GM12878 (cell line): Measurements from ENCODE around the gene PINLYP. TPM values are rescaled to one million over a fixed set of nuclear protein-coding genes. Genes with fewer than 3 reads are reported as not detected.

Experiments used
- ATAC-seq: fragments of 200-7000 bp; cut with Tn5 transposase; 3 replicates; pipeline ENCODE4 v1.9.1; 2020; ENCODE audit warnings: mild to moderate bottlenecking, moderate library complexity
- BruUV-seq: library from RNA; stranded (reverse); fragments of 400-500 nt; replicated peaks from 2 replicates; lab custom pipeline; 2021; lab: Mats Ljungman, UMichigan
- CTCF ChIA-PET: fragments of 300-600 bp; sonication (Branson Sonifier 250); formaldehyde crosslinking; extraction: SDS; loops from one replicate; lab custom pipeline; 2021; ENCODE audit warnings: inconsistent platforms; lab: Yijun Ruan, JAX
- POLR2A ChIA-PET: fragments of 350-600 bp; formaldehyde crosslinking; extraction: SDS; loops from one replicate; lab custom pipeline; 2021; ENCODE audit warnings: inconsistent platforms; lab: Charles Lee
- RAD21 ChIA-PET: fragments of 300-600 bp; sonication (Branson Sonifier 250); formaldehyde crosslinking; loops from one replicate; lab custom pipeline; 2023; ENCODE audit warnings: antibody characterized with exemption; ENCODE audit not compliant: unreplicated experiment; lab: Charles Lee
- SMC1A ChIA-PET: fragments of 300-600 bp; sonication (Branson Sonifier 250); formaldehyde crosslinking; loops from one replicate; lab custom pipeline; 2023; ENCODE audit not compliant: unreplicated experiment, uncharacterized antibody; lab: Charles Lee
- DNase-seq: peaks from one replicate; pipeline ENCODE4 v3.0.0-alpha.2; 2011; ENCODE audit warnings: low read depth, low spot score
- FAIRE-seq: peaks from 3 replicates; lab custom pipeline; 2011; peaks lifted over from hg19 to GRCh38; lab: Jason Lieb, UNC
- H2AFZ ChIP-seq: 2 replicates; pipeline ENCODE4 v1.6.0; 2011; ENCODE audit warnings: low read depth, low read length, control low read depth; ENCODE audit not compliant: control insufficient read depth
- H3K27ac ChIP-seq: 2 replicates; pipeline ENCODE4 v1.5.1; 2011; ENCODE audit warnings: control low read depth; ENCODE audit not compliant: control insufficient read depth, insufficient read depth
- H3K27me3 ChIP-seq, 2 experiments: replicated peaks in 1 of 2; 2 replicates each; pipeline versions ENCODE4 v1.6.0 to v1.6.1; 2011; ENCODE audit warnings: low read length in 1 of 2; ENCODE audit not compliant: control insufficient read depth in 2 of 2, insufficient read depth in 2 of 2
- H3K36me3 ChIP-seq, 2 experiments: 2 replicates each; pipeline ENCODE4 v1.5.1; 2011; ENCODE audit warnings: low read length in 1 of 2; ENCODE audit not compliant: control insufficient read depth in 2 of 2, insufficient read depth in 2 of 2
- H3K4me1 ChIP-seq: 2 replicates; pipeline ENCODE4 v1.6.1; 2011; ENCODE audit warnings: mild to moderate bottlenecking, low read length, moderate library complexity, mixed read lengths; ENCODE audit not compliant: control insufficient read depth, insufficient read depth
- H3K4me2 ChIP-seq: 2 replicates; pipeline ENCODE4 v1.6.0; 2011; ENCODE audit warnings: control low read depth; ENCODE audit not compliant: control insufficient read depth, insufficient read depth
- H3K4me3 ChIP-seq: fragments of 200-600 bp; sonication (generic); 2 replicates; pipeline ENCODE4 v1.5.1; 2016
- H3K79me2 ChIP-seq: 2 replicates; pipeline ENCODE4 v1.6.0; 2011; ENCODE audit warnings: low read length; ENCODE audit not compliant: control insufficient read depth, insufficient read depth
- H3K9ac ChIP-seq: 2 replicates; pipeline ENCODE4 v1.8.0; 2011; ENCODE audit warnings: low read length, control low read depth, mixed read lengths; ENCODE audit not compliant: control insufficient read depth, insufficient read depth
- H3K9me3 ChIP-seq: replicated peaks from 3 replicates; pipeline ENCODE4 v1.5.1; 2011; ENCODE audit warnings: mild to moderate bottlenecking, low read length; ENCODE audit not compliant: control insufficient read depth, insufficient read depth
- H4K20me1 ChIP-seq: 2 replicates; pipeline ENCODE4 v1.6.0; 2011; ENCODE audit not compliant: control insufficient read depth, insufficient read depth
- ZNF207 ChIP-seq: fragments of 450-650 bp; IDR thresholded peaks from 2 replicates; pipeline ENCODE4 v1.6.1; 2014; ENCODE audit warnings: antibody characterized with exemption, mild to moderate bottlenecking, borderline replicate concordance
- WGBS: methylation state at CpG from one replicate; pipeline ENCODE4 v1.1.6; 2016; ENCODE audit warnings: low lambda C conversion rate; ENCODE audit not compliant: insufficient replicate concordance, insufficient coverage; ENCODE audit errors: missing lambda C conversion rate; 5-methylcytosine and 5-hydroxymethylcytosine counted together
- in situ Hi-C: fragments of 300-500 bp; cut with MboI; formaldehyde crosslinking; loops from 9 replicates; pipeline ENCODE4 v1.14.3; 2018; ENCODE audit warnings: mixed read lengths
- intact Hi-C: fragments of 100-400 bp; cut with micrococcal nuclease; formaldehyde crosslinking; loops from one replicate; pipeline ENCODE4 v1.14.2; 2022; ENCODE audit not compliant: unreplicated experiment
- polyA plus RNA-seq, 11 experiments: library from polyadenylated mRNA; depleted of rRNA in 4 of 11; unstranded in 6 of 11; stranded (reverse) in 5 of 11; fragments of >200 nt; fragmentation: Nextera tagmentation in 4 of 11; fragmentation: Illumina TruSeq in 1 of 11; extraction: Ambion mirVana in 4 of 11; extraction: Trizol in 1 of 11; gene quantifications; 1 replicate in 1 of 11; 2 replicates in 10 of 11; pipeline versions ENCODE4 v1.2.1 to v1.2.3, GENCODE V29; 2011 to 2016; ENCODE audit warnings: inconsistent platforms in 2 of 11, missing spikeins in 2 of 11, low read depth in 1 of 11
- total RNA-seq, 4 experiments: library from RNA; depleted of rRNA in 3 of 4; stranded (reverse); fragments of >200 nt in 3 of 4; fragmentation: Illumina TruSeq in 1 of 4; extraction: Trizol in 1 of 4; gene quantifications; 2 replicates each; pipeline versions ENCODE4 v1.2.1 to v1.2.3, GENCODE V29; 2013 to 2021
- TF ChIP-seq, protein P1 (sequence below): fragments of 450-650 bp; IDR thresholded peaks from 2 replicates; pipeline ENCODE4 v1.6.1; 2016; ENCODE audit warnings: mild to moderate bottlenecking
- TF ChIP-seq, protein P2 (sequence below): IDR thresholded peaks from 2 replicates; pipeline ENCODE4 v1.6.1; 2012; ENCODE audit warnings: low read depth, low read length, improper control_type of control experiment
- TF ChIP-seq, protein P3 (sequence below): fragments of 150-350 bp; IDR thresholded peaks from 2 replicates; pipeline ENCODE4 v1.6.1; 2014; ENCODE audit warnings: mild to moderate bottlenecking, low read depth, low read length

The PINLYP gene
- total and polyA plus RNA-seq, 10 of the 15 experiments (the other 5 are each of a cell fraction or from before 2014, with no cell fraction given) = 1.0 to 26.9 (median 11.4) TPM

DNA sequence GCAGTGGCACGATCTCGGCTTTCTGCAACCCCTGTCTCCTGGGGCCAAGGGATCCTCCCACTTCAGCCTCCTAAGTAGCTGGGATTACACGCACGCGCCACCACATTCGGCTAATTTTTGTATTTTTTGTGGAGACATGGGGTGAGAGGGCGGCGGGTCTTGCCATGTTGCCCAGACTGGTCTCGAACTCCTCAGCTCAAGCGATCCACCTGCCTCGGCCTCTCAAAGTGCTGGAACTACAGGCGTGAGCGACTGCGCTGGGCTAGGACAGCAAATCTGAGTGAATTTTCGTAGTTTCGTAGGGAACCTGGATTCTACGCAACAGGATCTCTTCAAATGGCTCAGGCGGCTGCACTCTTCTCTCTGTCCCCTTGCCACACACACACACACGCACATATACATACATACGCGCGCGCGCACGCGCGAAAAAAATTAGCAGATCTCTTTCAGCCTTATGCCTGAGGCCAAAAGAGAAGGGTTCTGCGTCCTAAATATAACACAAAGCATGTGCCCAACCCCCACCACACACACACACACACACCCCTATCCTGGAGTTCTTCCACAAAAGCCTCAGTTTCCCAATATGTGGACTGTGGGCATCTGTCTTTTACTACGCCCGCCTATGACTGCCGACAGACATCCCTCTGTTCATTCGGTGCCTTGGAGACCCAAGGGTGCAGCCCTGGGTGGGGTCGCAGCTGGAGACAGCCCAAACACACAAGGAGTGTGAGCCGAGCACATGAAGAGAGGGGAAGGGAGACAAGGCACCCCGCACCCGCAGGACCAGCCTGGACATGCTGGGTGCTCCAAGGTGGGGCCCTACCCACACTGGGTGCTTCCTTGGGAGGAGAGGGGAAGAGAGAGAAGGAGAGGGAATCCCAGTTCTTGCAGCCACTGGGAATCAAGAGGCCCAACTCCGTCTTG lies 616 bp downstream of the PINLYP start:
- WGBS = 73% methylated on average over 37 of the region's 37 CpGs
- intact Hi-C loops = loop anchor here (1.0 kb wide), 2 partner anchors 20 to 43 kb away; partner anchors contain the start of genes IRGQ, ZNF428 and ZNF576
- FAIRE-seq (no peak), DNase-seq (no peak), ATAC-seq (peak; percentile 4; the same call in 1 of the 3 replicates)
- BruUV-seq = no TSS peak
- peak overlapping the region; percentile 32; the same call in 1 of the 2 replicates for H3K9ac ChIP-seq
- no peaks in the 10 kb centered on the region for H3K36me3 ChIP-seq
- peaks cover 5% of the 10 kb centered on the region for H3K4me1 ChIP-seq
- ChIA-PET CTCF (interaction anchor here (3.6 kb wide), 1 partner anchor 18 kb away, joined by 34 read pairs; no protein-coding TSS in a partner anchor), RAD21 (no interaction called here), SMC1A (interaction anchor here (1.6 to 3.1 kb wide), 3 partner anchors 19 to 21 kb away, joined by 3 to 25 read pairs (median 8); partner anchors contain the start of genes IRGQ and ZNF576), POLR2A (interaction anchor here (0.6 to 2.6 kb wide), 4 partner anchors 8 to 57 kb away, joined by 3 to 22 read pairs (median 10); partner anchors contain the start of genes IRGQ, ZNF575 and ZNF576)
- no peaks in the 10 kb centered on the region for H3K27me3 ChIP-seq
- H3K9me3 ChIP-seq = no peaks in the 10 kb centered on the region
- TF ChIP-seq, protein P1, sequence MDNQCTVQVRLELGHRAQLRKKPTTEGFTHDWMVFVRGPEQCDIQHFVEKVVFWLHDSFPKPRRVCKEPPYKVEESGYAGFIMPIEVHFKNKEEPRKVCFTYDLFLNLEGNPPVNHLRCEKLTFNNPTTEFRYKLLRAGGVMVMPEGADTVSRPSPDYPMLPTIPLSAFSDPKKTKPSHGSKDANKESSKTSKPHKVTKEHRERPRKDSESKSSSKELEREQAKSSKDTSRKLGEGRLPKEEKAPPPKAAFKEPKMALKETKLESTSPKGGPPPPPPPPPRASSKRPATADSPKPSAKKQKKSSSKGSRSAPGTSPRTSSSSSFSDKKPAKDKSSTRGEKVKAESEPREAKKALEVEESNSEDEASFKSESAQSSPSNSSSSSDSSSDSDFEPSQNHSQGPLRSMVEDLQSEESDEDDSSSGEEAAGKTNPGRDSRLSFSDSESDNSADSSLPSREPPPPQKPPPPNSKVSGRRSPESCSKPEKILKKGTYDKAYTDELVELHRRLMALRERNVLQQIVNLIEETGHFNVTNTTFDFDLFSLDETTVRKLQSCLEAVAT = peak; percentile 83
- no peak for TF ChIP-seq ZNF207
- TF ChIP-seq, protein P2, sequence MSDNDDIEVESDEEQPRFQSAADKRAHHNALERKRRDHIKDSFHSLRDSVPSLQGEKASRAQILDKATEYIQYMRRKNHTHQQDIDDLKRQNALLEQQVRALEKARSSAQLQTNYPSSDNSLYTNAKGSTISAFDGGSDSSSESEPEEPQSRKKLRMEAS = no peak
- TF ChIP-seq, protein P3, sequence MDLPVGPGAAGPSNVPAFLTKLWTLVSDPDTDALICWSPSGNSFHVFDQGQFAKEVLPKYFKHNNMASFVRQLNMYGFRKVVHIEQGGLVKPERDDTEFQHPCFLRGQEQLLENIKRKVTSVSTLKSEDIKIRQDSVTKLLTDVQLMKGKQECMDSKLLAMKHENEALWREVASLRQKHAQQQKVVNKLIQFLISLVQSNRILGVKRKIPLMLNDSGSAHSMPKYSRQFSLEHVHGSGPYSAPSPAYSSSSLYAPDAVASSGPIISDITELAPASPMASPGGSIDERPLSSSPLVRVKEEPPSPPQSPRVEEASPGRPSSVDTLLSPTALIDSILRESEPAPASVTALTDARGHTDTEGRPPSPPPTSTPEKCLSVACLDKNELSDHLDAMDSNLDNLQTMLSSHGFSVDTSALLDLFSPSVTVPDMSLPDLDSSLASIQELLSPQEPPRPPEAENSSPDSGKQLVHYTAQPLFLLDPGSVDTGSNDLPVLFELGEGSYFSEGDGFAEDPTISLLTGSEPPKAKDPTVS = no peak
- no peaks in the 10 kb centered on the region for H4K20me1 ChIP-seq
- H3K27ac ChIP-seq = peak overlapping the region; percentile 13; the same call in 1 of the 2 replicates
- peak overlapping the region; percentile 67 for H3K4me2 ChIP-seq
- H3K4me3 ChIP-seq = peak overlapping the region; percentile 66; the same call in 1 of the 2 replicates
- peak overlapping the region; percentile 52 for H2AFZ ChIP-seq
- in situ Hi-C loops = no loop called here
- H3K79me2 ChIP-seq = peaks cover 9% of the 10 kb centered on the region
